Breast epithelium (tissue), 3 donors: Measurements from ENCODE around the gene ZNF425.
"Not testable (repeated sequence)": the region's sequence is repeated elsewhere in the genome, so short reads cannot be mapped to it uniquely, and the experiment has no call there.

Experiments used
- POLR2A ChIP-seq: fragments of 450-650 bp; IDR thresholded peaks from one replicate; pipeline ENCODE4 v1.6.1; 2016; ENCODE audit warnings: antibody characterized with exemption, mild to moderate bottlenecking, moderate library complexity
- TF ChIP-seq, protein P1 (sequence below), 3 donors: fragments of 450-650 bp; IDR thresholded peaks; one replicate each; pipeline ENCODE4 v1.5.1; 2016 to 2017; ENCODE audit warnings: antibody characterized with exemption in 3 of 3, mild to moderate bottlenecking in 3 of 3, moderate library complexity in 3 of 3

DNA sequence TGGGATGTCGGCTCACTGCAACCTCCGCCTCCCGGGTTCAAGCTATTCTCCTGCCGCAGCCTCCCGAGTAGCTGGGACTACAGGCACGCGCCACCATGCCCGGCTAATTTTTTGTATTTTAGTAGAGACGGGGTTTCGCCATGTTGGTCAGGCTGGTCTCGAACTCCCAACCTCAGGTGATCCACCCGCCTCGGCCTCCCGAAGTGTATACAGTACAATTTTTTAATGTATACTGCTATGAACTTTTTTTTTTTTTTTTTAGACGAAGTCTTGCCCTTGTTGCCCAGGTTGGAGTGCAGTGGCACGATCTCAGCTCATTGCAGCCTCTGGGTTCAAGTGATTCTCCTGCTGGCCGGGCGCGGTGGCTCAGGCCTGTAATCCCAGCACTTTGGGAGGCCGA, 33.9 kb downstream of the ZNF425 start:
- TF ChIP-seq POLR2A = not testable (repeated sequence)
- TF ChIP-seq, protein P1, sequence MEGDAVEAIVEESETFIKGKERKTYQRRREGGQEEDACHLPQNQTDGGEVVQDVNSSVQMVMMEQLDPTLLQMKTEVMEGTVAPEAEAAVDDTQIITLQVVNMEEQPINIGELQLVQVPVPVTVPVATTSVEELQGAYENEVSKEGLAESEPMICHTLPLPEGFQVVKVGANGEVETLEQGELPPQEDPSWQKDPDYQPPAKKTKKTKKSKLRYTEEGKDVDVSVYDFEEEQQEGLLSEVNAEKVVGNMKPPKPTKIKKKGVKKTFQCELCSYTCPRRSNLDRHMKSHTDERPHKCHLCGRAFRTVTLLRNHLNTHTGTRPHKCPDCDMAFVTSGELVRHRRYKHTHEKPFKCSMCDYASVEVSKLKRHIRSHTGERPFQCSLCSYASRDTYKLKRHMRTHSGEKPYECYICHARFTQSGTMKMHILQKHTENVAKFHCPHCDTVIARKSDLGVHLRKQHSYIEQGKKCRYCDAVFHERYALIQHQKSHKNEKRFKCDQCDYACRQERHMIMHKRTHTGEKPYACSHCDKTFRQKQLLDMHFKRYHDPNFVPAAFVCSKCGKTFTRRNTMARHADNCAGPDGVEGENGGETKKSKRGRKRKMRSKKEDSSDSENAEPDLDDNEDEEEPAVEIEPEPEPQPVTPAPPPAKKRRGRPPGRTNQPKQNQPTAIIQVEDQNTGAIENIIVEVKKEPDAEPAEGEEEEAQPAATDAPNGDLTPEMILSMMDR (IDR thresholded peaks at IDR 0.05) = not testable (repeated sequence)
